Uterus (tissue), 4 donors: ENCODE measurements around the gene IRF1. TPM values are rescaled to one million over a fixed set of nuclear protein-coding genes. Genes with fewer than 3 reads are reported as not detected.

Experiments
- DNase-seq, 2 donors: peaks; one replicate each; pipeline ENCODE4 v3.0.0-alpha.2; 2019 to 2020
- H3K27ac ChIP-seq, 2 donors: fragments of 200-600 bp; sonication (generic); 1 replicate in 1 of 2; 2 replicates in 1 of 2; pipeline ENCODE4 v1.5.1; 2016 to 2018
- H3K27me3 ChIP-seq, 2 donors: fragments of 200-600 bp; sonication (generic); one replicate each; pipeline ENCODE4 v1.5.1; 2018 to 2019; ENCODE audit warnings: control low read depth in 1 of 2
- H3K36me3 ChIP-seq, 2 donors: fragments of 200-600 bp; sonication (generic); one replicate each; pipeline ENCODE4 v1.5.1; 2019; ENCODE audit warnings: control low read depth in 1 of 2
- H3K4me1 ChIP-seq, 2 donors: fragments of 200-600 bp; sonication (generic); one replicate each; pipeline ENCODE4 v1.5.1; 2018 to 2019; ENCODE audit warnings: control low read depth in 1 of 2
- H3K4me3 ChIP-seq, 2 donors: fragments of 200-600 bp; sonication (generic); 1 replicate in 1 of 2; 2 replicates in 1 of 2; pipeline ENCODE4 v1.5.1; 2018 to 2019; ENCODE audit warnings: mild to moderate bottlenecking in 1 of 2
- H3K9me3 ChIP-seq, 2 donors: fragments of 200-600 bp; sonication (generic); one replicate each; pipeline ENCODE4 v1.5.1; 2019; ENCODE audit warnings: control low read depth in 1 of 2
- POLR2A ChIP-seq, 2 donors: fragments of 450-650 bp; IDR thresholded peaks; one replicate each; pipeline ENCODE4 v1.6.1; 2016; ENCODE audit warnings: antibody characterized with exemption in 2 of 2, mild to moderate bottlenecking in 1 of 2, moderate library complexity in 1 of 2
- intact Hi-C: fragments of 100-400 bp; cut with DNase I; formaldehyde crosslinking; loops from one replicate; pipeline ENCODE4 v1.15.1; 2023; ENCODE audit warnings: low total_unique reads
- total RNA-seq, 4 donors: library from RNA; depleted of rRNA in 3 of 4; stranded (reverse); fragments of >200 nt in 3 of 4; gene quantifications; one replicate each; pipeline versions ENCODE4 v1.1.0 to v1.2.4, GENCODE V29; 2014 to 2023
- TF ChIP-seq, protein P1 (sequence below), 4 experiments: fragments of 200-600 bp in 2 of 4; fragments of 450-650 bp in 2 of 4; sonication (generic) in 2 of 4; IDR thresholded peaks; one replicate each; pipeline ENCODE4 v1.5.1; 2016 to 2019; ENCODE audit warnings: antibody characterized with exemption in 4 of 4, mild to moderate bottlenecking in 2 of 4, moderate library complexity in 1 of 4
- donor health status: DM: yes; HTN: yes; CAD: no.

The IRF1 gene
- total RNA-seq, 4 donors from 2014 or later = 3.8 to 110 (median 25.7) TPM

DNA sequence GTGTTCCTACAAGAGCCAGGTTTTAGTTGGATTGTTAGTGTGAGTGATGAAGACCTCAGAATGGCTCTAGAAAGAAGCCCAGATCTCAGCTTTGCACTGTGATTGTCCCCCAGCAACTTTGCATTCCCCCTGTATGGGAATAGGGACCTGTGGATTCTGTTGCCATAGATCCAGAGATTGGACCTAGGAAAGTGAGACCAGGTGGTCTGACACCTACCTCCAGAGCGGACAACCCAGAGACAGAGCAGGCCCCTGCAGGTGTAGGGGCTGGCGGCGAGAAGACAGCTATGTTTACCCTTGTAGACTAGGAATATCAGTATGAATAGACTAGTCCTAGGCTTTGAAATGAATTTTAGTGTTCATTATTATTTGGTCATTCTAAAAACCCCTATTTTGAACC lies 53.6 kb downstream of the IRF1 start:
- H3K4me1 ChIP-seq = peaks cover 16 to 21% of the 10 kb centered on the region in 2 donors
- TF ChIP-seq POLR2A (IDR thresholded peaks at IDR 0.05) = no peak
- TF ChIP-seq, protein P1, sequence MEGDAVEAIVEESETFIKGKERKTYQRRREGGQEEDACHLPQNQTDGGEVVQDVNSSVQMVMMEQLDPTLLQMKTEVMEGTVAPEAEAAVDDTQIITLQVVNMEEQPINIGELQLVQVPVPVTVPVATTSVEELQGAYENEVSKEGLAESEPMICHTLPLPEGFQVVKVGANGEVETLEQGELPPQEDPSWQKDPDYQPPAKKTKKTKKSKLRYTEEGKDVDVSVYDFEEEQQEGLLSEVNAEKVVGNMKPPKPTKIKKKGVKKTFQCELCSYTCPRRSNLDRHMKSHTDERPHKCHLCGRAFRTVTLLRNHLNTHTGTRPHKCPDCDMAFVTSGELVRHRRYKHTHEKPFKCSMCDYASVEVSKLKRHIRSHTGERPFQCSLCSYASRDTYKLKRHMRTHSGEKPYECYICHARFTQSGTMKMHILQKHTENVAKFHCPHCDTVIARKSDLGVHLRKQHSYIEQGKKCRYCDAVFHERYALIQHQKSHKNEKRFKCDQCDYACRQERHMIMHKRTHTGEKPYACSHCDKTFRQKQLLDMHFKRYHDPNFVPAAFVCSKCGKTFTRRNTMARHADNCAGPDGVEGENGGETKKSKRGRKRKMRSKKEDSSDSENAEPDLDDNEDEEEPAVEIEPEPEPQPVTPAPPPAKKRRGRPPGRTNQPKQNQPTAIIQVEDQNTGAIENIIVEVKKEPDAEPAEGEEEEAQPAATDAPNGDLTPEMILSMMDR (IDR thresholded peaks at IDR 0.05) = no peak
- intact Hi-C loops = no loop called here

DNA sequence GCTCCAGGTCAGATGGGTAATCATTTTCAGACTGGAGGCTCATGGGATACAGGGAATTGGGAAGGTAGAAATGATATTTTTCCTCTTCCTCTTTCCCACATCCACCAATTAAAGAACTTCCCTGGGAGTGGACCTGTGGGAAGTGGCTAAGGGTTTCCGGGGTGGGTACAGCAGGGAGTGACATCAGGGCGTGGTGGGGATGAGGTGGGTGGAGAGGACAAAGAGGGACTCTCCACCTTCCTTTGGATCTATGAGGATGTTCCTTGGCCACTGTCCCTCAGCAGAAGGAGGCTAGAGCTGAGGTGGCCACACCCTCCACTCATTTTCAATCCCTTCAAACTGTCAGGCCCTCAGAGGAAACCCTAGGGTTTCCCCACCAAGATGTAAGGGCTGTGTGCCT lies 54.7 kb downstream of the IRF1 start:
- no peak overlapping the region for H3K4me3 ChIP-seq
- H3K27me3 ChIP-seq = no peaks in the 10 kb centered on the region
- H3K27ac ChIP-seq = peak overlapping the region; percentile 29 to 62
- H3K4me1 ChIP-seq = peaks cover 12 to 21% of the 10 kb centered on the region in 2 donors
- H3K9me3 ChIP-seq = no peaks in the 10 kb centered on the region
- no peaks in the 10 kb centered on the region for H3K36me3 ChIP-seq
- TF ChIP-seq POLR2A (IDR thresholded peaks at IDR 0.05) = no peak
- TF ChIP-seq, protein P1 (IDR thresholded peaks at IDR 0.05) = no peak
- DNase-seq = peak in 1 of 2 donors; percentile 4
- intact Hi-C loops = no loop called here

More for the DNA sequence above, 53.6 kb downstream of the IRF1 start:
- peak overlapping the region; percentile 62 to 76 for H3K27ac ChIP-seq
- no peak overlapping the region for H3K4me3 ChIP-seq
- no peaks in the 10 kb centered on the region for H3K27me3 ChIP-seq
- no peak for DNase-seq
- H3K9me3 ChIP-seq = no peaks in the 10 kb centered on the region
- H3K36me3 ChIP-seq = no peaks in the 10 kb centered on the region

DNA sequence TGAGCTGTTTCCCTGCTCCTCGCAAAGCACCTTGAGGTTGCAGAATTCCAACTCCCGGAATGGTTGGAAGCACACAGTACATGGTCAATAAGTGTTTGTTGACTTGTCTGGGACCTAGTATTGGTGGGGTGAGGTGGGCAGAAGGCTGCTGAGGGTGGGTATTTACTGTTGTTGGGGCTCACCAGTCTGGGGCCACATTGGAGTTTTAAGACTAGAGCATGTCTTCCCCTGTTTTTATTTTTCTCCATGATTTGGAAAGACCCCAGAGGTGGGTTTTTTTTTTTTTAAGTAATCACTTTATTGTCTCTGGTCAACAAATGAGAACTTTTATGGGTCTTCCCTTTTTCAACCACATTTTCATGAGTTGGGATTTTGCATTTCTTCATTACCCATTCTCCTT lies 55.1 kb downstream of the IRF1 start:
- intact Hi-C loops = no loop called here
- Histone ChIP-seq H3K9me3 (no peaks in the 10 kb centered on the region), H3K27ac (peak overlapping the region in 1 of 2 donors; percentile 41), H3K36me3 (no peaks in the 10 kb centered on the region), H3K4me1 (peaks cover 12 to 21% of the 10 kb centered on the region in 2 donors), H3K4me3 (no peak overlapping the region), H3K27me3 (no peaks in the 10 kb centered on the region)
- DNase-seq = peak in 1 of 2 donors; percentile 7
- no peak for TF ChIP-seq POLR2A (IDR thresholded peaks at IDR 0.05)
- TF ChIP-seq, protein P1 (IDR thresholded peaks at IDR 0.05) = no peak

DNA sequence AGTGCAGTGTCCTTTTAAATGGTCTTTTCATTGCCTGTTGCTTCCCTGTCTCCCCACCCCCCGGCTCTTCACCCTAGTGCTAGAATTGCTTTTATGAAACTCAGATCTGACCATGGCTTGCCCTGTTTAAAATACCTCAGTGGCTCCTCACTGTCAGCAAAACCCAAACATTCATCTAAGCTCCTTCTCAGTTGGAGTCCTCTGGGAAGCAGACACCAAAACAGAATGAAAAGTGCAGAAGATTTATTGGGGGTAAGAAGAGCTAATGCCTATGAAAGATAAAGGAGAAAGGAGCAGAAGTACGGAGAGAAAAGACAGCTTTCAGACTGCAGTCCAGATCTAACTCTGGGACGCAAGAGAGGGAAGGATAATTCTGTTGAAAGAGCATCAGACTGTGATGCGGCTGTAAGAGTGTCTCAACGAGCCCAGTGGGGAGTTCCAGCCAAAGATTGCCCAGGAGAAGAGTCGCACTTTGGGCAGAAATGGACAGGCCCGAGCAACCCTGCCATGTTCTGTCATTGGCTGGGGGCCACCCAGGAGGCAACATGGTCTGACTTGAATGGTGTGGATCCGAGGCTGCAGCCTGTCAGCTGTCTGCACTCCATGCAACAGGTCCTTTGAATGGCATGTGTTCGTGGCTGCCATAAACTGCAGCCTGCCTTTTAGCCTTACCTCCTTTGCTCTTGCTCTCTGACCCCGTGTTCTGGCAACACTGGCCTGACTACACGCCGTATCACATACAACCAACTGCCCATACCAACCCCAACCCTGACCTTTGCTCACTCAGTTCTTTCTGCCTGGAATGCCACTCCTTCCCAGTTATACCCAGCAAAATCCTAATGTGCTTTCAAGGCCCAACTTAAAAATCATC lies 55.9 kb downstream of the IRF1 start:
- Histone ChIP-seq H3K27ac (peak overlapping the region; percentile 41 to 46), H3K4me1 (peaks cover 12 to 17% of the 10 kb centered on the region in 2 donors), H3K4me3 (no peak overlapping the region), H3K27me3 (no peaks in the 10 kb centered on the region), H3K36me3 (no peaks in the 10 kb centered on the region), H3K9me3 (no peaks in the 10 kb centered on the region)
- no peak for TF ChIP-seq POLR2A (IDR thresholded peaks at IDR 0.05)
- TF ChIP-seq, protein P1 (IDR thresholded peaks at IDR 0.05) = no peak
- intact Hi-C loops = no loop called here
- DNase-seq = no peak

GRCh38 chr5:132433141-132433540 lies 57.4 kb downstream of the IRF1 start:
- DNase-seq = no peak
- Histone ChIP-seq H3K36me3 (no peaks in the 10 kb centered on the region), H3K9me3 (no peaks in the 10 kb centered on the region), H3K4me3 (no peak overlapping the region), H3K27me3 (no peaks in the 10 kb centered on the region), H3K27ac (no peak overlapping the region), H3K4me1 (peaks cover 10 to 20% of the 10 kb centered on the region in 2 donors)
- TF ChIP-seq, protein P1 (IDR thresholded peaks at IDR 0.05) = no peak
- no peak for TF ChIP-seq POLR2A (IDR thresholded peaks at IDR 0.05)
- intact Hi-C loops = no loop called here
